NCI-H446 (cell line): ENCODE results near the gene MYEOV.

ENCODE experiments used
- DNase-seq, 2 experiments: peaks; one replicate each; lab custom pipeline; 2025; lab: John Stamatoyannopoulos, UW

Gene MYEOV

DNA sequence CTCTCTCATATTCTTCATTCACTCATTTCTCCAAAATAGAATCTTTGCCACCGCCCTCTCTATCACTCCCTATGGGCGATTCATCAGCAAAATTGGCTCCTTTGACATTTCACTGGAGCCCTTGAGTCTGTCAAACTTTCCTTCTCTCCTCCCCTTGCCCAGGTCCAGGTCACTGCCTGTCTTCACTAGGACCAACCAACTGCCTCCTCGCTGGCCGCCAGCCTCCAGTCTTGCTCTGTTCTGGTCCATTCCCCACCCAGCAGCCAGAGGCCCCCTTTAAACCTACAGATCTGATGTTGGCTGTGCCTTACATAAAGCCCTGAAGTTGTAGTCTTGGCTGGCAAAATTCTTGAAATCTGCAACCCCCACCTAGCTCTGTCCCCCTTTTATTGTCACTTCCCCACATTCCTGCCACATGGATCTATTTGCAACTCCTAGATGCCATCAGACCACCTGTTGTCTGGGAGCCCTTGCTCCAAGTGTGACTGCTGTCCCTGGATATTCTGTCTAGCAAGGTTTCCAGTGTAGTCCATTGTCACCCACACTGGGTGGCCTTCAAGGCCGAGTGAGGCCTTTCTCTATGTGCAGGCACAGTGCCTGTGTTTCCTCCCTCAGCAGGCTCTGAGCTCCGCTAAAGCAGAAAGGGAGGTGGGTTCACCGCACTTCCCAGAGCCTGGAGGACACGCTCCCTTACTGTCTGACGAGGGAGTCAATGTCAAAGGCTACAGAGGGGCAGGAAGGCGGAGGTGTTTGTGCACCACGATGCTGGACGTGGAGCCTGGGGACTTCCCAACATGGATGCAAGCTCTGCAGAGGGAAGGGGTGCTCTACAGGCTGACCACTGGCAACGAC lies 25.5 kb downstream of the MYEOV start:
- no peak for DNase-seq

DNA sequence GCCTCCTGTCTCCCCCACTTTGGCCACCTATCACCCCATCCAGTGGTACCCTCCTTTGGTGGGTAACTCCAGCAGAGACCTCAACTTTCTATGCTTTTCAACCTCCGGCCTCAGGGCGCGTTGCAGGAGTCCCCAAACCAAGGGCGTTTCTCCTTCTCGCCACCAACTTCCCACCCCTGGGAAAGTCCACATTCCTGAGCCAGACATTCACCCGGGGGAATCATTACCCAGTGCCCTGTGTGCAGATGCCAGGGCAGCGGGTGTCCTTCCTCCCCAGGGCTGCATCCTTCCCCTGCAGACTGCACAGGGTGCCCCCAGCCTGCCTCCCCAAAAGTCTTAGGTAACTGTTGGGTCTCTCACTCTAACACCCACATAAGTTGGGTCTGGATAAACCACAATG lies 26.4 kb downstream of the MYEOV start:
- no peak for DNase-seq

GRCh38 chr11:69320756-69321741 lies 27.1 kb downstream of the MYEOV start:
- no peak for DNase-seq

DNA sequence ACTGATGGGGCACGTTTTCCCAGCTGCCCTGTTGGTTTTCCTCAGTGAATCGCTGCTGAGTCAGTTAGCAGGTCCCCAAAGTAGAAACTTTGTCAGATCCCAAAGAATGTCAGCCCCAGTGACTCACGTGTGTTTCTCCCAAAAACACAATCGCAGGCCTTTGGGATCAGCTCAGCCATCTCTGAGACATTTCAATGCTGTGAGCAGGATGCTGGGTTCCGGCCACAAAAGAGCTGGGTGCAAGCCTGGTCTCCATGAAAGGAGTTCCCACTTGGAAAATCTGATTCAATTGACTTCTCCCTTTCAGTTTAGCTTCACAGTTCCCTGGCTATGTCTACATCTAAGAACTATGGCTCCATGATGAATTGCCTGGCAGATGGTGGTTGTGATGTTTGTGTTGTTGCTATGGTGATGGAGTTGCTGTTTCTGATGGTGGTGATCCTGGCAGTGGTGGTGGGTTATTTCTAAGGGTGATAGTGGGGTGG lies 28.0 kb downstream of the MYEOV start:
- no peak for DNase-seq

DNA sequence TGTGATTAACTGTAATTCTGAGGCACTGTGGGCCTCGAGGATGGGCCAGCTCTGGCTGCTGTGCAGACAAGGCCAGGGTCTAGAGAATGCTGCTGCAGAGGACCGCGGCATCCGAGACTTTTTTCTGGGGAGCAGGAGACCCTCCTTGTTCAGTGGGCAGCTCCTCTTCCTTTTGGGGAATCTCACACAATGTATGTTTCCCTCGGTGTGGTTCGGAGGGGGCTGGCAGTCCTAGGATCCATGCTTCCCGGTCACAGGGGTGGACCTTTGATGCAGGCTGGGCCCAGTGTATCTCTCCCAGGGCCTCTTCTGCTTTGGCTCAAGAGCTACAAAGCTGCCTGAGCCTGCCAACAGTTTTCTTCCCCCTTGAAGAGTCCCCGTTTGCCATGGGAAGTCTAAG lies 31.5 kb downstream of the MYEOV start:
- no peak for DNase-seq

DNA sequence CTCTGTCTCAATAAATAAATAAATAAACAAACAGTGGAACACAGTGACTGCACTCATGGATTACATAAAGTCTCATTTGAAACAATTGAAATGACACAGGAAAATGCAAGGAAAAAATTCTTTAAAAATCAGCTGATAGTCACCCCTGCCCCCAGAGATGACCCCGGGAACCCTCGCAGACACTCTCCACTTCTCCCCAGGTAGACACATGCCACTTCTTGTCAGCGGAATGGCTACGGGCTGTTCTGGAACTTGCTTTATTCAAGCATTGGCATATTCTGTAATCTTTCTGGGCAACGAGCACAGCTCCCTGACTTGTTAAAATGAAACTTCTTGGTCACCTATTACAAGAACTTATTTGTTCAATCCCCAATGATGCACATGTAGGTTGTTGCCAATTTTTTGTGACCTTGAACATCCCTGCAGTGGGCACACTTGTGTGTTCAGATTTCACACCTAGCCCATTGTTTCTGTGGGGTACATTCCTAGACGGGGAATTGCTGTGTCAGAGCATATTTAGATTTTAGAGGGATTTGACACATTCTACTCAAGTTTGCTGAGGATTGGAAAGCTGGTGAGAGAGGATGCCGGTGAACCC lies 32.8 kb downstream of the MYEOV start:
- DNase-seq, result no peak

- DNase-seq, result no peak
Measured at GRCh38 chr11:69327741-69328191, 33.8 kb downstream of the MYEOV start.

DNA sequence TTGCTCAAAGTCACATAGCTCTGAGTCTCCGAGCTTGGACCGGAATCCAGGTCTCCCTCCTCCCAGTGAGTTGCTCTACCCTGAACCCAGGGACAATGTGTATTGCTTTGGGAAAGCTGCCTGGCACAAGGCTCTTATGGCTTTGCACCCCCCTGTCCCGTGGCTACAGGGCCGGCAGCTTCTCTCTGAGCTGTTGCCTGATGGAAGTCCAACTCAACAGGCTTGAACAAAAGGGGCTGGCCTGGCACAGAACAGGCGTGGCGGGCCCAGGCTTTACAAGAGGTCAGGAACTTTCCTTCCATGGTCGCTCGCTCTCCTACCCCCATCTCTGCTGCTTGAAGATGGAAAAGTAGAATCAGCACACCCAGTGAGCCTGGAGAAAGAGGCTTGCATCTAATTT lies 34.3 kb downstream of the MYEOV start:
- DNase-seq, result no peak

GRCh38 chr11:69329581-69329980 lies 35.6 kb downstream of the MYEOV start:
- no peak for DNase-seq

DNA sequence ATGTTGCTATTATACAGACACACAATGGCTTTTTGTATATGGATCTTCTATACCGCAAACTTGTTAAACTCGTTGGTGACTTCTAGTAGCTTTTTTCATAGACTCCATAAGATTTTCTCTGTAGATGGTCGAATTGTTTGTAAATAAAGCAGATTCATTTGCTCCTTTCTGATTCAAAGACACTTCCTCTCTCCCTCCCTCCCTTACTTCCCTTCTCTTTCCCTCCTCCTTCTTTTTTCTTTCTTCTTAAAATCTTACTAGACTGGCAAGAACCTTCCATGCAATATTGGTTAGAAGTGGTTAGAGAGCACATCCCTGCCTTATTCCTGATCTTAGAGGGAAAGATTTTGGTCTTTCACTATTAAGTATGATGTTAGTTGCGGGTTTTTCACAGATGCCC lies 36.4 kb downstream of the MYEOV start:
- DNase-seq, result no peak

- DNase-seq, result no peak
Measured at GRCh38 chr11:69333149-69333710, 39.3 kb downstream of the MYEOV start.

- DNase-seq, result no peak
Measured at GRCh38 chr11:69333879-69334278, 39.9 kb downstream of the MYEOV start.

GRCh38 chr11:69335007-69335780 lies 41.2 kb downstream of the MYEOV start:
- DNase-seq, result no peak

GRCh38 chr11:69335781-69336405 lies 41.9 kb downstream of the MYEOV start:
- DNase-seq, result no peak

GRCh38 chr11:69337211-69337721 lies 43.3 kb downstream of the MYEOV start:
- no peak for DNase-seq

DNA sequence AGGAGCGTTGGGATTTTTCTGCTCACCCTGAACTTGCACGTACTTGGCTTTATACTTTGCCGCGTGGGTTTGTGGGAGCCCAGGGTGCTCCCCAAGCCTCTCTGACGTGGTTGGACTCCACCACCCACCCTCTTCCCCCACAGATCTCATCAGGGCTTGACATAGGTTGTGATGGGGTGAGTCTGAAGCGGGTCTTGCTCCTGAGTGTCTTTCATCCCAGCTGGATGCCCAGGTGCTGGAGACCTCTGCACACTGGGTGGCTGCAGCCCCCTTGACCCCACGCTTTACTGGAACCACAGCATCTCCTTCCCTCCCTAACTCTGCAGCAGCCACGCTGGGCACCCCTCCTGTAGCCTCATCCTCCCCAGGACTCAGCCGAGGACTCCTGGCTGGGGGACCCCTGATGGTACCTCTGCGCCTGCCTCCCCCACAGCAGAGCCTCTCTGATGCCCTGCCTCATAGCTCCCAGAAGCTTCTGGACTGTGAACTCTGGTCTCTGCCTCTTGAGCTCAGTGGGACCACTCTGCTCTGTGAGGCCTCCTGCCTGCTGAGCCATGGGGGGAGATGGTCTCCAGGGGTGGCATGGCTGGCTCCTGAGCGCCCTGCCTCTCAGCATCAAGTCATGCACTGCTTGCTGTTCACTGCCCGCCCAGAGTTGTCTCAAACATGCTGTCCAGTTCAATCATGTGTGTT lies 45.2 kb downstream of the MYEOV start:
- DNase-seq, result no peak

DNA sequence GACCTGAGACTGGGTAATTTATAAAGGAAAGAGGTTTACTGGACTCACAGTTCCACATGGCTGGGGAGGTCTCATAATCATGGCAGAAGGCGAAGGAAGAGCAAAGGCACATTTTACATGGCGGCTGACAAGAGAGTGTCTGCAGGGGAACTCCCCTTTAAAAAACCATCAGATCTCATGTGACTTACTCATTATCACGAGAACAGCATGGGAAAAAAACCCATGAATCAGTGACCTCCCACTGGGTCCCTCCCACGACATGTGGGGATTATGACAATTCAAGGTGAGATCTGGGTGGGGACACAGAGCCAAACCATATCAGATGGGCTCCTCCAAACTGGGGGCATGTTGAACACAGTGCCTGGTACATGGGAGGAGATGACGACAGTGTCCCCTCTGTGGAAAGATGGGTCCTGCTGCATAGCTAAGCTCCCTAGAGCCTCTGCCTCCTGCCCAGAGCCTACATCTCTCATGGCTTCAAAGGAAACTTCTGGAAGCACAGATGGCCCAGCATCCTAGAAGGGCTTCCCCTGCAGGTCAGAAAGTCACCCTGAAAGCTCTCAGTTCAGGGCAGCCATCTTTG lies 46.1 kb downstream of the MYEOV start:
- DNase-seq, result no peak

DNA sequence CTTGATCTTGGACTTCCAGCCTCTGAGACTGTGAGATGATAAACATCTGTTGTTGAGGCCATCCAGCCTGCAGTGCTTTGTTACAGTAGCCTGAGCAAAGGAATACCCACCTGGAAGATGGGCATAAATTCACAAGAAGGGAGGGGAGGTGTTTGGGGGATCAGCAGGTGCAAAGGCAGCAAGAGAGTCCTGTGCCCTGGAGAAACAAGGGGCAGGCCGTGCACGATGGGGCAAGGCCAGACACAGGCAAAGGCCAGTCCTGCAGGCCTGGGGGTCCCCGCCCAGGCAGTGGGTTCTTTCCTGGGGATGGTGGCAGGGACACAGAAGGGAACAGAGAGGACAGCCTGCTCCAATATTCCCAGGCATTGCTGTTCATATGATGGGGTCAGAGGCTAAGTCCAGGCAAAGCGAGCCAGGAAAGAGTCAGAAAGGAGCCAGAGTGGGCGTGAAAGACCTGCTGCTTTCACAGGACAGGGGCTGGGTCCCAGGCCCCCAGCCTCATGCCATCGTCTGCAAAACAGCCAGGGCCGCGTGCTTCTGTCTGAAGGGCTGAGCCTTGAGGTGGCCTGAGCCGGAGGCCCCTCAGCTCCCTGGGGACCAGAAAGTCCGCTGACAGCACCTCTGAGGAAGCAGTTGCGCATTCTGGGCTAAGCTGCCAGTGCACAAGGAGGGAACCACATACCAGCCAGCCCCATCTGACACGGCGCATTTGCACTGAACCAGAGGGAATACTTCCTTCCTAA lies 48.8 kb downstream of the MYEOV start:
- no peak for DNase-seq
